GM18511 (cell line): ENCODE results near the gene TMEM94.
"Not testable (repeated sequence)": the region's sequence is repeated elsewhere in the genome, so short reads cannot be mapped to it uniquely, and the experiment has no call there.

Experiments used
- ATAC-seq: cut with Tn5 transposase; IDR thresholded peaks from one replicate; pipeline ENCODE4 v1.9.1; 2021; ENCODE audit warnings: mild to moderate bottlenecking, moderate library complexity; ENCODE audit not compliant: unreplicated experiment

The TMEM94 gene

GRCh38 chr17:75476271-75476671 lies 19.8 kb downstream of the TMEM94 start:
- ATAC-seq: no peak

GRCh38 chr17:75476752-75477489 lies 20.5 kb downstream of the TMEM94 start:
- ATAC-seq: no peak

- not testable (repeated sequence) for ATAC-seq
These were observed 21.0 kb downstream of the TMEM94 start for GRCh38 chr17:75477490-75477862.

GRCh38 chr17:75478508-75478907 lies 22.1 kb downstream of the TMEM94 start:
- no peak for ATAC-seq

- ATAC-seq: no peak
These were observed 23.8 kb downstream of the TMEM94 start for GRCh38 chr17:75480281-75480680.

GRCh38 chr17:75481194-75482068 lies 25.0 kb downstream of the TMEM94 start:
- no peak for ATAC-seq

- ATAC-seq: no peak
These were observed 25.9 kb downstream of the TMEM94 start for GRCh38 chr17:75482098-75482942.

GRCh38 chr17:75485688-75486087 lies 29.3 kb downstream of the TMEM94 start:
- ATAC-seq: no peak

GRCh38 chr17:75486151-75486550 lies 29.7 kb downstream of the TMEM94 start:
- ATAC-seq: no peak

GRCh38 chr17:75486951-75487350 lies 30.5 kb downstream of the TMEM94 start:
- ATAC-seq: no peak

GRCh38 chr17:75487351-75488070 lies 31.1 kb downstream of the TMEM94 start:
- no peak for ATAC-seq

- no peak for ATAC-seq
These were observed 32.5 kb downstream of the TMEM94 start for GRCh38 chr17:75488693-75489510.

- no peak for ATAC-seq
These were observed 33.1 kb downstream of the TMEM94 start for GRCh38 chr17:75489511-75489955.

GRCh38 chr17:75490173-75490743 lies 33.8 kb downstream of the TMEM94 start:
- ATAC-seq: no peak

GRCh38 chr17:75490953-75491649 lies 34.7 kb downstream of the TMEM94 start:
- ATAC-seq: no peak

GRCh38 chr17:75491680-75492079 lies 35.2 kb downstream of the TMEM94 start:
- no peak for ATAC-seq

- no peak for ATAC-seq
These were observed 36.2 kb downstream of the TMEM94 start for GRCh38 chr17:75492555-75493168.

GRCh38 chr17:75493476-75494129 lies 37.2 kb downstream of the TMEM94 start:
- ATAC-seq: no peak
